ENCODE data around the gene ESPNL.
"Not testable (repeated sequence)": the region's sequence is repeated elsewhere in the genome, so short reads cannot be mapped to it uniquely, and the experiment has no call there.

ESPNL gene

GRCh38 chr2:238160206-238161129 lies 60.3 kb downstream of the ESPNL start:
- DNase-seq, result no peak

GRCh38 chr2:238161291-238162051 lies 61.3 kb downstream of the ESPNL start:
- no peak for DNase-seq

GRCh38 chr2:238162251-238162845 lies 62.2 kb downstream of the ESPNL start:
- no peak for DNase-seq

GRCh38 chr2:238162846-238163441 lies 62.8 kb downstream of the ESPNL start:
- DNase-seq, result no peak

GRCh38 chr2:238163481-238164198 lies 63.5 kb downstream of the ESPNL start:
- no peak for DNase-seq

- DNase-seq, result no peak
Observed at GRCh38 chr2:238164906-238165287, 64.8 kb downstream of the ESPNL start.

- DNase-seq, result no peak
Observed at GRCh38 chr2:238165288-238165921, 65.3 kb downstream of the ESPNL start.

- no peak for DNase-seq
Observed at GRCh38 chr2:238166391-238167343, 66.5 kb downstream of the ESPNL start.

- no peak for DNase-seq
Observed at GRCh38 chr2:238167344-238167715, 67.2 kb downstream of the ESPNL start.

GRCh38 chr2:238167761-238168160 lies 67.6 kb downstream of the ESPNL start:
- no peak for DNase-seq

- no peak for DNase-seq
Observed at GRCh38 chr2:238168196-238169047, 68.3 kb downstream of the ESPNL start.

GRCh38 chr2:238169048-238169707 lies 69.0 kb downstream of the ESPNL start:
- no peak for DNase-seq

GRCh38 chr2:238169708-238170251 lies 69.6 kb downstream of the ESPNL start:
- DNase-seq, result no peak

GRCh38 chr2:238170386-238171071 lies 70.4 kb downstream of the ESPNL start:
- no peak for DNase-seq

GRCh38 chr2:238171072-238171431 lies 70.9 kb downstream of the ESPNL start:
- DNase-seq, result not testable (repeated sequence)

GRCh38 chr2:238171575-238172187 lies 71.5 kb downstream of the ESPNL start:
- no peak for DNase-seq

- no peak for DNase-seq
Observed at GRCh38 chr2:238172439-238172838, 72.3 kb downstream of the ESPNL start.

- no peak for DNase-seq
Observed at GRCh38 chr2:238173692-238174091, 73.6 kb downstream of the ESPNL start.

Data from NCI-H524 treated with DMSO at 0.1 percent for 48 hours (cell line).